ENCODE measurements around the gene LAMC1.

- TF ChIP-seq CTCF (conservative IDR thresholded peaks at IDR 0.05 in 1 of 2, IDR thresholded peaks at IDR 0.05 in 1 of 2; ENCODE audit: low read depth in 1 of 2, low read length in 2 of 2), result no peak
- TF ChIP-seq EZH2 (IDR thresholded peaks at IDR 0.05; ENCODE audit: low read length, missing control alignments), result no peak
Observed at GRCh38 chr1:183163316-183163715, 140.1 kb downstream of the LAMC1 start.

Data from fibroblast of lung (primary cell).